Breast epithelium (tissue), 3 donors: ENCODE measurements around the gene ASPA.

Source experiments
- CTCF ChIP-seq, 3 donors: fragments of 450-650 bp; IDR thresholded peaks; one replicate each; pipeline ENCODE4 v1.5.1; 2016 to 2017; ENCODE audit warnings: antibody characterized with exemption in 3 of 3, mild to moderate bottlenecking in 3 of 3, moderate library complexity in 3 of 3
- POLR2A ChIP-seq: fragments of 450-650 bp; IDR thresholded peaks from one replicate; pipeline ENCODE4 v1.6.1; 2016; ENCODE audit warnings: antibody characterized with exemption, mild to moderate bottlenecking, moderate library complexity
- POLR2AphosphoS5 ChIP-seq, 3 donors: sonication (generic); formaldehyde crosslinking; IDR thresholded peaks; one replicate each; pipeline ENCODE4 v1.6.1; 2017; ENCODE audit warnings: antibody characterized with exemption in 3 of 3

- TF ChIP-seq POLR2A (no peak), CTCF (IDR thresholded peaks at IDR 0.05) (no peak), POLR2AphosphoS5 (IDR thresholded peaks at IDR 0.05) (no peak)
Observed at GRCh38 chr17:3497101-3497500, 21.3 kb downstream of the ASPA start.
